Measurements from ENCODE around the gene MAP2K3. TPM values are rescaled to one million over a fixed set of nuclear protein-coding genes. Genes with fewer than 3 reads are reported as not detected.
A peak's percentile ranks its signal among the peaks of the same experiment; 100 is the strongest.
"Not testable (repeated sequence)": the region's sequence is repeated elsewhere in the genome, so short reads cannot be mapped to it uniquely, and the experiment has no call there.

Gene MAP2K3
- total RNA-seq, 2 donors from 2014 or later: 66.6 to 81.1 TPM

DNA sequence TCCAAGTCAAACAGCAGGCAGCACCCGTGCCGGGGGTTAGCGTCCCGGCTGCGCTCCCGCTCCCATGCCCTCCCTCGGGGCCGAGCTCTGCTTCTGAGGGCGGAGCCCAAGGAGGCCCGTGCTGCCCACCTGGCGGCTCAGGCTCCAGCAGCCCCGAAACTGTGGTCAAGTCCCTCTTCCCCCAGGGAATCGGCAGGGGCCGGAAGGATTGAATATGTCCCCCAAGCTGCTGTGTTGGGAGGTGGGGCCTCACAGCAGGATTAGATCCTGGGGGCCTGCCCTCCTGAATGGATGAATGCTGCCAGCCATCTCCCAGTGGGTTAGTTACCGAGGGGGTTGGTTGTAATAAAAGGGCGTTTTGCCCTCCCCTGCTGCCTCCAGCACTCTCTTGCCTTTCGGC is 33.9 kb downstream of the MAP2K3 start:
- Histone ChIP-seq H3K27ac (no peak overlapping the region), H3K4me3 (no peak overlapping the region), H3K4me1 (ENCODE audit: control insufficient read depth in 1 of 2, low read depth in 2 of 2) (peaks cover 0 to 7% of the 10 kb centered on the region in 2 donors), H3K27me3 (replicated peaks; ENCODE audit: insufficient read depth) (no peaks in the 10 kb centered on the region), H3K9me3 (no peaks in the 10 kb centered on the region), H3K36me3 (peaks cover 12% of the 10 kb centered on the region)
- ATAC-seq (ENCODE audit: insufficient number of reproducible peaks, low FRiP score, low read depth) (no peak), DNase-seq (ENCODE audit: low spot score) (no peak)
- TF ChIP-seq, protein P1, sequence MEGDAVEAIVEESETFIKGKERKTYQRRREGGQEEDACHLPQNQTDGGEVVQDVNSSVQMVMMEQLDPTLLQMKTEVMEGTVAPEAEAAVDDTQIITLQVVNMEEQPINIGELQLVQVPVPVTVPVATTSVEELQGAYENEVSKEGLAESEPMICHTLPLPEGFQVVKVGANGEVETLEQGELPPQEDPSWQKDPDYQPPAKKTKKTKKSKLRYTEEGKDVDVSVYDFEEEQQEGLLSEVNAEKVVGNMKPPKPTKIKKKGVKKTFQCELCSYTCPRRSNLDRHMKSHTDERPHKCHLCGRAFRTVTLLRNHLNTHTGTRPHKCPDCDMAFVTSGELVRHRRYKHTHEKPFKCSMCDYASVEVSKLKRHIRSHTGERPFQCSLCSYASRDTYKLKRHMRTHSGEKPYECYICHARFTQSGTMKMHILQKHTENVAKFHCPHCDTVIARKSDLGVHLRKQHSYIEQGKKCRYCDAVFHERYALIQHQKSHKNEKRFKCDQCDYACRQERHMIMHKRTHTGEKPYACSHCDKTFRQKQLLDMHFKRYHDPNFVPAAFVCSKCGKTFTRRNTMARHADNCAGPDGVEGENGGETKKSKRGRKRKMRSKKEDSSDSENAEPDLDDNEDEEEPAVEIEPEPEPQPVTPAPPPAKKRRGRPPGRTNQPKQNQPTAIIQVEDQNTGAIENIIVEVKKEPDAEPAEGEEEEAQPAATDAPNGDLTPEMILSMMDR (IDR thresholded peaks at IDR 0.05): no peak

DNA sequence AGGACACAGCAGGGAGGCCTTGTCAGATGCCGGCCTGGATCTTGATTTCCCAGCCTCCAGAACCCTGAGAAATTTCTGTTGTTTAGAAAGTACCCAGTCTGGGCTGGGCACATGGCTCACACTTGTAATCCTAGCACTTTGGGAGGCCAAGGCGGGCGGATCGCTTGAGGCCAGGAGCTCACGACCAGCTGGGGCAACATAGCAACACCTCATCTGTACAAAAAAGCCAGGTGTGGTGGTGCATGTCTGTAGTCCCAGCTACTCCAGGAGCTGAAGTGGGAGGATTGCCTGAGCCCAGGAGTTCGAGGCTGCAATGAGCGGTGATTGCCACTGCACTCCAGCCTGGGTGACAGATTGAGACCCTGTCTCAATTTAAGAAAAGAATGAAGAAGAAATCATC is 34.3 kb downstream of the MAP2K3 start:
- DNase-seq (ENCODE audit: low spot score); H3K27me3 ChIP-seq (replicated peaks; ENCODE audit: insufficient read depth); H3K4me3 ChIP-seq; ATAC-seq (ENCODE audit: insufficient number of reproducible peaks, low FRiP score, low read depth); H3K27ac ChIP-seq; H3K9me3 ChIP-seq; H3K4me1 ChIP-seq (ENCODE audit: control insufficient read depth in 1 of 2, low read depth in 2 of 2): not testable (repeated sequence)
- peaks cover 11% of the 10 kb centered on the region for H3K36me3 ChIP-seq

DNA sequence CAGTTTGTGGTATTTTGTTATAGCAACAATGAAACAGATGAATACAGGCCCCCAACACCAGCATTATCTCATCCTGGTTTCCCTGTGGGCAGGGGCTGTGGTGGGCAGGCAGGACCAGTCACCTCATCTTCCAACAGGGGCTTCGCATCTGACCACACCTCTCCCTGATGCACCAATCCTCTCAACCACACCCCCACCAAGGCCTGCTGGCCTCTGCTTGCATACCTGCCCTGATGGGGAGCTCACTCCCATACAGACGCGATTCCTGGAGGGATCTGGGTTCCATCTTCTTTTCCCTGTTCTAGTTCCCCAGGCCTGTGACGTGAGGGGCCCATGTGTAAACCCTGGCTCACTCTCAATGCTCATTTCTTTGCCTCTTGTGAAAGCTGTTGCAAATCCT is 34.7 kb downstream of the MAP2K3 start:
- H3K27ac ChIP-seq; H3K36me3 ChIP-seq; DNase-seq (ENCODE audit: low spot score); H3K27me3 ChIP-seq (replicated peaks; ENCODE audit: insufficient read depth); H3K4me1 ChIP-seq (ENCODE audit: control insufficient read depth in 1 of 2, low read depth in 2 of 2); H3K9me3 ChIP-seq; ATAC-seq (ENCODE audit: insufficient number of reproducible peaks, low FRiP score, low read depth); H3K4me3 ChIP-seq: not testable (repeated sequence)

DNA sequence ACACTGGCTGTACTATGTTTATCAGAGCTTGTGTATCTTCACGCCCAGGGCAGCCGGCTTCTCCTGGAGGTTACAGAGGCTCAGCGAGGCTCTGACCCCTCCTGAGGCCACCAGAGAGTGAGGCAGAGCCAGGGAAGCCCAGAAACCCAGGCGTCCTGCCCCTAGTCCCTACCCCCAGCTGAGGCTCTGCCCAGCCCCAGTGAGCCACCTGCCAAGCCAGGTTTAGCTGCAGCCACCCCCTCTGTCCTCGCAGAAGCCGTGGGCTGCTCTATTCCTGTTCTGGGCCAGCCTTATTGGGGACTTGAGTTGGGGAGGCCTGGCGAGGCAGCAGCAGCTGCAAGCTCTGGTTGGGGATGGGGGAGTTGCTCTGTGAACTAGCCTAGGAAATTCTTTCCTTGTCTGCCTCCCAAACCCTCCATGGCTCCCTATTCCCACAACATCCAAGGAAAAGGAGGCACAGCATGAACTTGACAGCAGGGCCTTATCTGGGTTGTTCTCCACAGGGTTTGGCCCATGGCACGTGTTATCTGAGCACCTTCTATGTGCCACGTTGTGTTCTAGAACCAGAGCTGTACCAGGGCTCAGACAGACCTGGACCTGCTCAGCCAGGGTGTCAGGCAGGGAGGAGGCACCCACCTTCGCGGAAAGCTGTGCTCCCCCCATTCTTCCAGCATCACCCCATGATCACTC is 35.3 kb downstream of the MAP2K3 start:
- not testable (repeated sequence) for H3K36me3 ChIP-seq; ATAC-seq (ENCODE audit: insufficient number of reproducible peaks, low FRiP score, low read depth); H3K27ac ChIP-seq; H3K27me3 ChIP-seq (replicated peaks; ENCODE audit: insufficient read depth); H3K9me3 ChIP-seq; H3K4me3 ChIP-seq; DNase-seq (ENCODE audit: low spot score); H3K4me1 ChIP-seq (ENCODE audit: control insufficient read depth in 1 of 2, low read depth in 2 of 2)

DNA sequence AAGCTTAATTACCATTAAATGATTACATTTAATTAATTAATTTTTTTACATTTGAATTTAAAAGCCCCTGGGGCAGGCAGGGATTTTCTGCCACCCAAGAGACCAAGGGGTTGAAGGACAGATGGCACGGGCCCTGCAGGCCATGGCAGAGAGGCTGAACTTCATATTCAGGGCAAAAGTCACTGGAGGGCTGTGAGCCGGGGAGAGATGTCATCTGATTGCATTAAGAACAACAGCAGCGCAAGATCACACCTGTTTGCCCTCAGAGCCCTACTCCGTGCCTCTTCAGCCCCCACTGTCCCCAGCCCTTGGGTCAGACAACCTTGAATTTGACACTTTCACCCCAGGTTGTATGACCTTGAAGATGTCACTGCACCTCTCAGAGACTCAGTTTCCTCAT is 35.9 kb downstream of the MAP2K3 start:
- H3K27me3 ChIP-seq (replicated peaks; ENCODE audit: insufficient read depth); H3K4me3 ChIP-seq; H3K27ac ChIP-seq; H3K9me3 ChIP-seq; ATAC-seq (ENCODE audit: insufficient number of reproducible peaks, low FRiP score, low read depth); H3K36me3 ChIP-seq; DNase-seq (ENCODE audit: low spot score); H3K4me1 ChIP-seq (ENCODE audit: control insufficient read depth in 1 of 2, low read depth in 2 of 2): not testable (repeated sequence)

DNA sequence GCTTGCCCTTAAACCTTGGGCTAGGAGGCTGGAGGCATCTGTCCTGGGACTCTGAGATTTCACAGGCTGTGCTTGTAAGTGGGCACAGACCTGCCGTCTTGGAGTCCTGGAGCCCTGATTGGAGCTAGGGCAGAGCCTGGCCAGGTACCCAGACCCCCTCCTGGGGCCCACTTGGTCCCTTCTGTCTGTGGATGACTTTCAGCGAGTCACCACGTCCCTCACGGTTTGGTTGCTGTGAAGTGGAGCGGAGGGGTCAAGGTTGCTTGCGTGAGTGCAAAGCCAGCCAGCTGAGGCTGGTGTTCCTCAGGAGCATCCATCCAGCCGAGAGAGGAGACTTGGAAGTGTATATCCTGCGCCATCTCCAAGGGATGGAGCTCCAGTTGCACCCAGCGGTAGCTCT is 36.5 kb downstream of the MAP2K3 start:
- H3K4me3 ChIP-seq; H3K4me1 ChIP-seq (ENCODE audit: control insufficient read depth in 1 of 2, low read depth in 2 of 2); H3K27ac ChIP-seq; H3K9me3 ChIP-seq; ATAC-seq (ENCODE audit: insufficient number of reproducible peaks, low FRiP score, low read depth); H3K27me3 ChIP-seq (replicated peaks; ENCODE audit: insufficient read depth); H3K36me3 ChIP-seq; DNase-seq (ENCODE audit: low spot score): not testable (repeated sequence)

DNA sequence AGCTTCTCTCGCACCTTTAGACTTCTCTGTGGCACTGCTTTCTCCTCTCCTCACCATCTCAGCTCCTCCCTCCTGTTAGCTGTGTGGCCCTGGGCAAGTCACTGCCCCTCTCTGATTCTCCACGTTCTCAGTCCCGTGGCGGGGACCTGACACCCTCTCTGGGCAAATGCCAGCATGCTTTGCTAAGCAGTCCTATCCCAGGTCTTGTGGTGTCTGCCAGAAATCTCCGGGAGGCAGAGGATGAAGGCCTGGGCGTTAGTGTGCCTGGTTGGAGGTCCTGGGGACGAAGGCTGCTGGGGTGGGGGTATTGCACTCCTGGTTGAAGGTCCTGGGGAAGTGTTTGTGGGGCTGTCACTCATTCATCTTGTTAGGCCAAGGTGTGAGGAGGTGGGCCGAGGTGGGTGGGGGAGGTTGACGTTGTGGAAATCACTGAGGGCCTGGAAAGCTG is 37.3 kb downstream of the MAP2K3 start:
- not testable (repeated sequence) for ATAC-seq (ENCODE audit: insufficient number of reproducible peaks, low FRiP score, low read depth)

DNA sequence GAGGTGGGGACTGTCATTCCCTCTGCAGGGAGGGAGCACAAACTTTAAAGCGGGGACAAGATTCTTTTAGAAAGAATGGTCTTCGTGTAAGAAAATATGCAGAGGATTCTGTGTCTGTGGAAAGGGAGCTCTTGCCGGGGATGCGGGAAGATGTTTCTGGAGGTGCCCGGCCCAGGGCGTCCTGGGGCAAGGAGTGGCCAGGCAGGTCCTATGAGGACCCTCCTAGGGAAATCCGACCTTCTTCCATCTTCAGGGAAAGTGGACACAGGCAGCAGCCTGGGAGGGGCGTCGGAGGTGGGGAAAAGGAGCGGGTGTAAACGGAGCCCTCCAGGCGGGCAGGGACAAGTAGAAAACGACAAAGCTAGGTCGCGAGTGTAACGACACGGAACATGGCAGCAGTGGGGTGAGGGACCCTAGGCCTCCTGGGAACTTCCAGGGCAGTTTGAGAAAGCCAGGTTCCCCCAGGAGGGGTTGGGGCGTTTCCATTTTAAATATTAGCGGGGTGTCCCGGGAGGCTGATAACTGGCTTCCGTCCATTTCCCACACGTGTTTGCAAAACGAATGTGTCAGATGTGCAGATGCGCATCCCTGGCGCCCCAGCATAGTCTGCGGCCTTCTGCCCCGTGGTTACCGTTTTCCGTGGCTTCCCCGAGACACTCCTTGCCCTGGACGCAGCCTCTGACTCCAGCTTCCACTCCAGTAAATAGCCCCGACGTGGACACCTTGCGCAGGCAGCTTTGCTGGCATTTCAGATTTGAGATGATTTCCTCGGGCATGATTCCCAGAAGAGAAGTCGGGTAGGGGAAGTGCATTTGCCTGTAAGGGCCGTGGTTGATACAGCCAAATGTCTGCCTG is 39.0 kb downstream of the MAP2K3 start:
- not testable (repeated sequence) for ATAC-seq (ENCODE audit: insufficient number of reproducible peaks, low FRiP score, low read depth); H3K36me3 ChIP-seq; DNase-seq (ENCODE audit: low spot score); H3K27ac ChIP-seq; H3K4me1 ChIP-seq (ENCODE audit: control insufficient read depth in 1 of 2, low read depth in 2 of 2); H3K27me3 ChIP-seq (replicated peaks; ENCODE audit: insufficient read depth); H3K9me3 ChIP-seq
- H3K4me3 ChIP-seq: peak overlapping the region; percentile 86

More for the DNA sequence above, 37.3 kb downstream of the MAP2K3 start:
- H3K27ac ChIP-seq; H3K4me3 ChIP-seq; H3K4me1 ChIP-seq (ENCODE audit: control insufficient read depth in 1 of 2, low read depth in 2 of 2); H3K27me3 ChIP-seq (replicated peaks; ENCODE audit: insufficient read depth); H3K9me3 ChIP-seq; DNase-seq (ENCODE audit: low spot score); H3K36me3 ChIP-seq: not testable (repeated sequence)

DNA sequence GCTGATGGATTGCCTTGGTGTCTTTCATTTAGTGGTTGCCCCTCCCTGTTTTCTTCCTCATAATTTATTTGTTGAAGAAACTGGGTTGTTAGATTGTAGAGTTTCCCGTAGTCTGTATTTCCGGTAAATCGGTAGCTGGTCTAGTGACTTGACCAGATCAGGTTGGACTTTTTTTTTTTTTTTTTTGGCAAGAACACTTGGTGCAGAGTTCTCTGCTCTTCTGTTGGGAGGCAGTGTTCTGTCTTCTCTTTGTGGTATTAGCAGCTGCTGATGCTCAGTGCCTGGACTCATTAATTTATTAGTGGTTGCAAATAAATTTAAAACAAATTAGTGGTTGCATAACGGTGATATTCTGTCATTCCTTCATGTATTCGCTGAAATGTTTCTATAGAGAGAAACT is 40.2 kb downstream of the MAP2K3 start:
- H3K4me3 ChIP-seq; H3K27me3 ChIP-seq (replicated peaks; ENCODE audit: insufficient read depth); DNase-seq (ENCODE audit: low spot score); H3K9me3 ChIP-seq; ATAC-seq (ENCODE audit: insufficient number of reproducible peaks, low FRiP score, low read depth); H3K27ac ChIP-seq; H3K4me1 ChIP-seq (ENCODE audit: control insufficient read depth in 1 of 2, low read depth in 2 of 2); H3K36me3 ChIP-seq: not testable (repeated sequence)

DNA sequence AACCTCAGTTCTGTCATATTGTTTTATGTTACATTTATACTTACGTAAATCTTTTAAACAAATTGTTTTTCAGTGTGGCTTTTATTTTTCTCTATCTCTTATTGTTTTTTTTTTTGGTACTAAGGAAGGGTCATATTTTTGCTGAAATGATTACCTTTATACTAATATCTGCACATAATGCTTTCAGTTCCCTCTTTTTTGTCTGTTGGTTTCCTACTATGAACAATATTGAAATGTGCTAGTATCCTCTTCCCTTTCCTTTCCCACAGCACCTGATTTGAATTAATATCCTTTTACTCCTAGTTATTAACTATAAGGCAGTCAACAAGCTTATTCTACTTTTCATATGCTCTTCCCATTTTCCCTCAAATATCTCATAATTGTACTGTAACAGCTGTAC is 43.4 kb downstream of the MAP2K3 start:
- DNase-seq (ENCODE audit: low spot score); H3K4me3 ChIP-seq; H3K4me1 ChIP-seq (ENCODE audit: control insufficient read depth in 1 of 2, low read depth in 2 of 2); H3K27ac ChIP-seq; ATAC-seq (ENCODE audit: insufficient number of reproducible peaks, low FRiP score, low read depth); H3K36me3 ChIP-seq; H3K27me3 ChIP-seq (replicated peaks; ENCODE audit: insufficient read depth); H3K9me3 ChIP-seq: not testable (repeated sequence)

DNA sequence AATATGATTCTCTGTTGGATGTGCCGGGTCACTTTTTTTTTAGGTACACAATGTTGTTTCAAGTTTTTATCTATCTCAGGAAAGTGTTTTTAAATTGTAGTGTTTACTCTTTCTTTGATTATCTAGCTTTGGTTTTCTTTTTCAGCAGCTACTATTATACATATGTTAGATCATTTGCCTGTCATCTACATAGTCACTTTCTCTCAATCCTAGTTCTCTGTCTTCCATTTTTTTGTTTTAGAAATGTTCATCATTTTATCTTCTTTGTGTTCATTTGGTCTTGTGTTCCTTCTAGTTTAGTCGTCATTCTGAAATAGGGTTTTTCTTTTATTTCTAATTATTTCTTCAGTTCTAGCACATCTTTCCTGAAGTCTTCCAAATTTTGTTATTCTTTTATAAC is 44.3 kb downstream of the MAP2K3 start:
- not testable (repeated sequence) for H3K36me3 ChIP-seq; H3K27me3 ChIP-seq (replicated peaks; ENCODE audit: insufficient read depth); DNase-seq (ENCODE audit: low spot score); H3K4me1 ChIP-seq (ENCODE audit: control insufficient read depth in 1 of 2, low read depth in 2 of 2); H3K4me3 ChIP-seq; H3K9me3 ChIP-seq; H3K27ac ChIP-seq; ATAC-seq (ENCODE audit: insufficient number of reproducible peaks, low FRiP score, low read depth)
